CD4-positive, alpha-beta T cell treated with Interferon gamma for 1 hour (primary cell): ENCODE results near the gene MOB4.
"Not testable (repeated sequence)": the region's sequence is repeated elsewhere in the genome, so short reads cannot be mapped to it uniquely, and the experiment has no call there.

Experiments used
- DNase-seq: peaks from one replicate; pipeline ENCODE4 v3.0.0-alpha.2; 2020

Gene MOB4

GRCh38 chr2:197515315-197515738, 539 bp upstream of the MOB4 start:
- DNase-seq: no peak

DNA sequence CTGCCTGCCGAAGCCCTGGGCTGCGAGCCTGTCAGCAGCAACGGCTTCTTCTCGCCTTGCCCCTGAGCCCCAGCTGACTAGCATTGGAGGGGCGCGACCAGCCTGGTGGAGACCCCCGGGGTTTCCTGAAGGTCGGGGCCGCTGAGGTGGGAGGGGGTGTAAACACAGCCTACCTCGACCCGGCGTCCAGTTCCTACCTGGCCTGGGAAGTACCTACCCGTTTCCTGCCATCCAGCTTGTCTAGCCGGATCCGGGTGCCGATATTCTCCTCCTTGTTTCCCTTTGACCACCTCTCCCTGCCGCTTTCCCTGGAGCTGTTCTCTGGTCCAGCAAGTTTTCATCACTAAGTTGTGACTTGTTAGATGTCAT, 511 bp downstream of the MOB4 start:
- no peak for DNase-seq

DNA sequence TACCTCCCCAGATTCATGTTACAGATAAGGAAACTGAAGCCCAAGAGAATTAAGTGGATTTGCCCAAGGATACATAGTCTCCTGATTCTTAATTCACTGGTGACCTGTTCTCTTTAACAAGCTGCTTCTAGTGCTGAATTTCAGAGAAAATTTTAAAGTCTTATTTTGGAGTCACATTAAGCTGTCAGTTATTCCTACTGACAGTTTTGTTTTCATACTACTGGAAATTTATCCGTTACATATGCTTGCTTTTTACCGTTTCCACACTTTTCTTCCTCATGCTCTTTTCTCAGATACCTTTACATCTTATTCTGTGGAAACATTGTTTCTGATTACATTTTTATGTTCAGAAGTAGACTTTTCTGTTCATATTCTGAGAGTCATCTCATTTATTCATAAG, 1.3 kb downstream of the MOB4 start:
- DNase-seq: no peak

DNA sequence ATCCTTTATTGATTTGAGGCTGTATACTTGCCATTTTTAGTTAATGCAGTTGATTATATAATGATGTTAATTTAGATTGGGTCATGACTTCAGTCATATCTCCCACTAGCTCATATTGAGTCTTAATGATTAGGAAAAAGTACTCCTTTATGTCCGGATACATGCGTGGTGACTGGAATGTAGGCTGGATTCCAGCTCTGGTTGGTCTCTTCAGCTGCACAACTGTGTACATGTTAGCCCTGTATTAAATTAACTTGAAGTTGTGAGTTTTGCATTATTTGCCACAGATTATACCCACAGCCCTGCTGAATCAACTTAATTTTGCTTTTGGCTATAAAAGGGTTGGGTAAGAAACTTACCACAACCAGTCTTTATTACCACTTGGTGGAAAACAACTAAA, 22.5 kb downstream of the MOB4 start:
- no peak for DNase-seq

- DNase-seq: no peak
These were observed 23.9 kb downstream of the MOB4 start for GRCh38 chr2:197539734-197540133.

GRCh38 chr2:197543206-197543605, 27.3 kb downstream of the MOB4 start:
- no peak for DNase-seq

DNA sequence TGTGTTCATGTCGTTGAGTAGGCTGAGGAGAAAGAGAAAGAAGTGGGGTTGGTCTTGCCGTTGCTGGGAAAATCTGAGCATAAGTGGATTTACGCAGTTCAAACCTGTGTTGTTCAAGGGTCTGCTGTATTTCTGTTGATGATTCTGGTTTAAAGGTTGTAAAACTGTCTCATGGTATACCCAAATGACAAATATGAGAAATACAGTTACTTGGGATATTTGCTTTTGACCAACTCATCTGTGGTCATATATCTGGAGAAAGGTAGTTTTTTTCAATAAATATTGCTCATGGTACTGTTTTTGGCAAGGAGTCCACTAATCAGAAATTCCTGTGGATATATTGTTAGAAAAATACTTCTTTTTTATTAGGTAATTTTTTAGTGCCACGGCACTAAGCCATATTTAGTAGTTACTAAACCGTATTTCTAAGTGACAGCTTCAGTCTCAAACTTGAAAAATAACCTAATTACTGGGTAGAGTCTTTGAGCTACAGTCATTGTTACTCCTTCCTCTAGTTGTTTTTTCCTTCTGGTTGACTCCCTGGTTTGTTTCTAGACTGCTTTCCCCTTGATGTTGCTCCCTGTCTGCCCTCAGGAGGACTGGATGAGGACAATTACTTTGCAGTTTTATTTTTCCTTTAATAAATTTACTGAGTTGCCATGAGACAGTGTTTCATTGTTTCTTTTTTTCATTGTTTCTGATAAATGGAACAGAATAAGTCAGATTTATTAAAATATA, 31.5 kb downstream of the MOB4 start:
- DNase-seq: no peak

- no peak for DNase-seq
These were observed 32.7 kb downstream of the MOB4 start for GRCh38 chr2:197548582-197548981.

- DNase-seq: not testable (repeated sequence)
These were observed 35.4 kb downstream of the MOB4 start for GRCh38 chr2:197551260-197551659.

DNA sequence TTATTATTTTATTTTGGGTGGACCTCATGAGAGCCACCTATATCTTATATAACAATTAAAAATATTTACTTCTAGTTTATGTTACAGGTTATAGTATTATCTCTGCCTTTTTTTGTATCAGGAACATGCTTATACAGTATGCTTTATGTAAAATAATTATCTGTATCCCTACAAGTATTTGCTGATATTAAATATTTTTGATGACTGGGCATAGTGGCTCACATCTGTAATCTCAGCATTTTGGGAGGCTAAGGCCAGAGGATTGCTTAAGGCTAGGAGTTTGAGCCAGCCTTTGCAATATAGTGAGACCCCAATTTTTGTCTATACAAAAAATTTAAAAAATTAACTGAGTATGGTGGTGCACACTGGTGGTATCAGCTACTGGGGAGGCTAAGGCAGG, 39.6 kb downstream of the MOB4 start:
- DNase-seq: no peak

GRCh38 chr2:197556456-197556855, 40.6 kb downstream of the MOB4 start:
- DNase-seq: no peak

GRCh38 chr2:197558393-197558792, 42.5 kb downstream of the MOB4 start:
- no peak for DNase-seq

DNA sequence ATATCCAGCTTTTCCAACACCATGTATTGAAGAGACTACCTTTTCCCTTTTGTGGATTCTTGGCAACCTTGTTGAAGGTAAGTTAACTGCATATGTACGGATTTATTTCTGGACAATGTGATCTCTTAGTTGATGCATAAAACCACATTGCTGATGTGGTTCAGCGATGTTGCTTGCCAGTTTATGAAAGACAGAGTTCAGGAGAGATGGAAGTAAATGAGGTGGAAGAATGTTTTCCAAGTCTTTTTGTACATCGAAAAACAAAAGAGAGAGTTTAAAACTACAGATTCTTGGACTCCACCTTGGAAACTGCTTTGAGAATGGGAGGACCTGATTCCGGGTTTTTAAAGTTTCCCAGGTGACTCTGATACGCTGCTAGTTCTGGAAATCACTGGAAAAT, 43.8 kb downstream of the MOB4 start:
- DNase-seq: no peak

DNA sequence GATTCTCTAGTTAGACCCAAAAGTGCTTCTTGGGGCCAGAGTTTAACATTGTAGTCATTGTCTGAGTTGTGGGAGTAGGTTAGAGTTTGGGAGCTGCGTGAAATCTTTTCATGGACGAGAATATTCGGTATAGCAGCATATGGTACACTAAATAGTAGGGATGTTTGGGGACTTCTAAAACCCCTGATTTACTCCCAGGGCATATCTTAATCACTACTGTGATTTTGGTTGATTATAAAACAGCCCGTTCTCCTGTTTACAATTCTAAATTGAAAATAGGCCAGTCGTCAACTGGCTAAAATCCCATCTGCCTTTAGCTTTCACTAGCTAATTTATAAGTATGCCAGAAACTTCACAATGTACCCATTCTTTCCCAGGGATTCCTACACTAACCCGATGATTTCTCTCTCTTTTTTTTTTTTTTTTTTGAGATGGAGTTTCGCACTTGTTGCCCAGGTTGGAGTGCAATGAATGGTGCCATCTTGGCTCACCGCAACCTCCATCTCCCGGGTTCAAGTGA, 44.3 kb downstream of the MOB4 start:
- DNase-seq: no peak

DNA sequence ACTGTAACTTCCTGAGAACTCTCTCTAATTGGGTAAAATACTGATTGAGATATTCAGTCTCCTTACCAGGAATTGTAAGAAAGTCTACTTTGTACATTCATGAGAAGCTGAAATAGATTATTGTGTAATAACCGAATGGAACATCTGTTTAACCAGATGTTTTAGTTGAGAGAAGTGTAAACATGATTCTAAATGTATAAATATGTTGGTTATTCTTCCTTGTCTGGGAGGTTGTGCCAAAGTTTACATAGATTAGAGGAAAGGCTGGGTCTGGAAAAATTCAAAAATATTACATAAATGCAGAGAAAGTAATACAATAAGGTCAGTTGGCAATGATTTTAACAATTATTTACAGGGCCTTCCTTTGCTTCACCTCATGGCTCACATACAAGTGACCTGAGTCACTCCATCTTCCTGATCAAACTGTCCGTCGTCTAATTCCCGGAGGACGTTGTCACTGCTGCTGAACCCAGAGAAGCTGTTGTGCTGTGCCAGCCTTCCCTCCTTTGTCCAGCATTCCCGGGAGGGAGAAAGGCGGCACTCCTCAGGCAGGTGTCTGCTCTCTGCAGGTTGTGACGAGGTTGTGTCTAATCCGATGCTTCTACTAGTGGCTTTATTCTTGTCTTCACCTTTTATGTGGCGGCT, 55.9 kb downstream of the MOB4 start:
- no peak for DNase-seq

DNA sequence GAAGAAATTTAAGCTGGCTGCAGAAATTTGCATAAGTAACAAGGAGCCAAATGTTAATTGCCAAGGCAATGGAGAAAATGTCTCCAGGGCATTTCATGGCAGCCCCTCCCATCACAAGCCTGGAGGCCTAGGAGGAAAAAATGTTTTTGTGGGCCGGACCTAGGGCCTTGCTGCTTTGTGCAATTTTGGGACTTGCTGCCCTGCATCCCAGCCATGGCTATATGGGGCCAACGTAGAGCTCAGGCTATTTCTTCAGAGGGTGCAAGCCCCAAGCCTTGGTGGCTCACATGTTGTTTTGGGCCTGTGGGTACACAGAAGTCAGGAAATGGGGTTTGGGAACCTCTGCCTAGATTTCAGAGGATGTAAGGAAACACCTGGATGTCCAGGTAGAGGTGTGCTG, 57.7 kb downstream of the MOB4 start:
- DNase-seq: no peak

DNA sequence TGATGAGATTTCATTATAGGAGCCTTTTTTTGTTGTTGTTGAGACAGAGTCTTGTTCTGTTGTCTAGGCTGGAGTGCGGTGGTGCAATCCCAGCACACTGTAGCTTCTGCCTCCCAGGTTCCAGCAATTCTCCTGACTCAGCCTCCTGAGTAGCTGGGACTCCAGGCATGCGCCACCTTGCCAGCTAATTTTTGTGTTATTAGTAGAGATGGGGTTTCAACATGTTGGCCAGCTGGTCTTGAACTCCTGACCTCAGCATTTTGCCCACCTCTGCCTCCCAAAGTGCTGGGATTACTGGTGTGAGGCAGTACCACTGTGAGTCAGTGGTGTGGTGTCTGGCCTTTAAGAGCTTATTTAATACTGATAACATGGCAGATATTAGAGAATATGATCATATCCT, 60.1 kb downstream of the MOB4 start:
- DNase-seq: no peak

DNA sequence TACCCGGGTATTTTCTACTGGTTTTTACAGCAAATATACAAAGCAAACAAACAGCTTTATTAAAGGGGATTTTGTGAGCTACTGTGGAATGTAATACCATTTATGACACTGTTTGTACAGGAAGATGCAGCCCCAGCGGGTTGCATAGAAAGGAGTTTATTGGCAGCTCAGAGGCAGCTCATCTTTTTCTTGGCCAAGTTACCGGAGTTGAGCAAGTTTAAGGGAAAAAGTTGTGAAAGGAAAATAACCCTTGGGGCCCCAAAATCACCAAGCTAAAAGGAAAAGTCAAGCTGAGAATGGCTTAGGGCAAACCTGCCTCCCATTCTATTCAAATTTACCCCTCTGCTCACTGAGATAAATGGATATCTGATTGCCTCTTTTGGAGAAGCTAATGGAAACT, 60.8 kb downstream of the MOB4 start:
- no peak for DNase-seq

- no peak for DNase-seq
These were observed 61.6 kb downstream of the MOB4 start for GRCh38 chr2:197577446-197577845.

DNA sequence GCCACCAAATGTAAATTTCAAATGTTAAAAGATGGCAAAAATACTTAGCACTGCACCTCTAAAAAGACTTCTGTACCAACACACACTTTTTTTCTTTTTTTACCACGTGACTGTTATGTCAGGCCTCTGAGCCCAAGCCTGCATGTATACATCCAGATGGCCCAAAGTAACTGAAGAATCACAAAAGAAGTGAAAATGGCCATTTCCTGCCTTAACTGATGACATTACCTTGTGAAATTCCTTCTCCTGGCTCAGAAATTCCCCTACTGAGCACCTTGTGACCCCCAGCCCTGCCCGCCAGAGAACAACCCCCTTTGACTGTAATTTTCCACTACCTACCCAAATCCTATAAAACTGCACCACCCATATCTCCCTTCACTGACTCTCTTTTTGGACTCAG, 62.4 kb downstream of the MOB4 start:
- DNase-seq: not testable (repeated sequence)

- DNase-seq: not testable (repeated sequence)
These were observed 64.3 kb downstream of the MOB4 start for GRCh38 chr2:197580166-197580565.

GRCh38 chr2:197587255-197587654, 71.4 kb downstream of the MOB4 start:
- not testable (repeated sequence) for DNase-seq

DNA sequence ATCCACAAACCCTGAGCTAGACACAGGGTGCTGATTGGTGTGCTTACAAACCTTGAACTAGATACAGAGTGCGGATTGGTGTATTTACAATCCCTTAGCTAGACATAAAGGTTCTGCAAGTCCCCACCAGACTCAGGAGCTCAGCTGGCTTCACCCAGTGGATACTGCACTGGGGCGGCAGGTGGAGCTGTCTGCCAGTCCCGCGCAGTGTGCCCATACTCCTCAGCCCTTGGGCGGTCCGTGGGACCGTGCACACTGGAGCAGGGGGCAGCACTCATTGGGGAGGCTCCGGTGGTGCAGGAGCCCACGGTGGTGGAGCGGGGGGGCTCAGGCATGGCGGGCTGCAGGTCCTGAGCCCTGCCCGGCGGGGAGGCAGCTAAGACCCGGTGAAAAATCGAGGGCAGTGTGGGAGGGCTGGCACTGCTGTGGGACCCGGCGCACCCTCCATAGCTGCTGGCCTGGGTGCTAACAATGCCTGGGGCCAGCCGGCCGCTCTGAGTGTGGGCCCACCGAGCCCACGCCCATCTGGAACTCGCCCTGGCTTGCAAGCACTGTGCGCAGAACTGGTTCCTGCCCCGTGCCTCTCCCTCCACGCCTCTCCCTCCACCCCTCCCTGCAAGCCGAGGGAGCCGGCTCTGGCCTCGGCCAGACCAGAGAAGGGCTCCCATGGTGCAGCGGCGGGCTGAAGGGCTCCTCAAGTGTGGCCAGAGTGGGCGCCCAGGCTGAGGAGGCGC, 75.6 kb downstream of the MOB4 start:
- no peak for DNase-seq

DNA sequence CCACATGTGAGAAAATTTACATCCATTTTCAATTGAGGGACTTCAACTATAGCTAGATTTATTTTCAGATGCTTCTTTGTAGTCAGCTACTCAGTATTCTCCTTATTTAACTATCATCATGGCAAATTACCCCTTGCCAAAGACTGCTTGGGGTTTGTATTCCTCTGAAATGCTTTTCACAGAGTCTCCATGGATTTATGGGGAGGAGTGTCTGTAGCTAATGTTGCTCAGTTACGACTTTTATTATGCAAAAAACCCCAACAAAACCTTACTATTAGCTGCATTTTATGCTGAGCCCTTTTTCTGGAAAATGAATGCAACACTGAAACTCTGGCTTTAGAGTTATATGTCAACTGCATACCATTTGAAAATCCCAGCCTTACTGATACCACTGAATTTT, 80.9 kb downstream of the MOB4 start:
- DNase-seq: no peak
